ENCODE results near the gene FGGY. TPM values are rescaled to one million over a fixed set of nuclear protein-coding genes. Genes with fewer than 3 reads are reported as not detected.

Gene FGGY
- total RNA-seq, 1 donor from 2014 or later, result 32.5 TPM

DNA sequence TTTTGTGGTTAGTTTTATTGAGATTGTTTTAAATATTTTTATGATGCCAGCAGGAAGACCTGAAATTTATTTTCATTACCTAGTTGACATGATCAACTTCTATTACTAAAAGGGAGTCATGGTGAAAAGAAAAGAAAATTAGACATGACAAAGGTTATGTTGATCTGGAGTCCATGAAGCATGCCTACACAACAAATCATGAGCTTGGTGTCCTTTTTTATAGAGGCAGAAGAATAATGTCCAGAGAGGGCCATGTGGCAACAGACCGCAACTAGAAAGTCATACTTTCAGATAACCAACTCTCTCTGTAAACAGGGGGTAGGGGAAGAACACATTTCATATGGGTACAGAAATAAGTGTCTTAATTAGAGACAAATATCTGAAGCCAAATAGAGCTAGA is 342.4 kb downstream of the FGGY start:
- no peaks in the 10 kb centered on the region for H3K79me2 ChIP-seq (ENCODE audit: low read depth)
- no peaks in the 10 kb centered on the region for H3F3A ChIP-seq (ENCODE audit: low read depth)
- H3K4me1 Mint-ChIP-seq, result peaks cover 21% of the 10 kb centered on the region
- H2AFZ ChIP-seq (replicated peaks), result no peak overlapping the region
- H3K9me3 Mint-ChIP-seq, result no peaks in the 10 kb centered on the region
- no peaks in the 10 kb centered on the region for H3K27me3 ChIP-seq
- H3K4me2 ChIP-seq, result no peak overlapping the region
- no peak overlapping the region for H3K27ac ChIP-seq
- peaks cover 2% of the 10 kb centered on the region for H3K27me3 Mint-ChIP-seq (ENCODE audit: insufficient read depth, low read depth)
- no peak overlapping the region for H3K27ac Mint-ChIP-seq
- H4K20me1 ChIP-seq (ENCODE audit: low read depth), result no peaks in the 10 kb centered on the region
- no peaks in the 10 kb centered on the region for H3K9me3 ChIP-seq (ENCODE audit: low read depth)
- TF ChIP-seq EZH2 (IDR thresholded peaks at IDR 0.05), result no peak
- TF ChIP-seq CTCF (IDR thresholded peaks at IDR 0.05), result no peak
- TF ChIP-seq EZH2phosphoT487 (IDR thresholded peaks at IDR 0.05), result no peak
- no peaks in the 10 kb centered on the region for H3K4me1 ChIP-seq
- H3K4me3 Mint-ChIP-seq, result no peak overlapping the region
- no peak overlapping the region for H3K4me3 ChIP-seq
- H3K9ac ChIP-seq, result no peak overlapping the region
- H3K36me3 ChIP-seq, result no peaks in the 10 kb centered on the region
- H3K36me3 Mint-ChIP-seq, result no peaks in the 10 kb centered on the region
- DNase-seq (ENCODE audit: low spot score), result no peak

DNA sequence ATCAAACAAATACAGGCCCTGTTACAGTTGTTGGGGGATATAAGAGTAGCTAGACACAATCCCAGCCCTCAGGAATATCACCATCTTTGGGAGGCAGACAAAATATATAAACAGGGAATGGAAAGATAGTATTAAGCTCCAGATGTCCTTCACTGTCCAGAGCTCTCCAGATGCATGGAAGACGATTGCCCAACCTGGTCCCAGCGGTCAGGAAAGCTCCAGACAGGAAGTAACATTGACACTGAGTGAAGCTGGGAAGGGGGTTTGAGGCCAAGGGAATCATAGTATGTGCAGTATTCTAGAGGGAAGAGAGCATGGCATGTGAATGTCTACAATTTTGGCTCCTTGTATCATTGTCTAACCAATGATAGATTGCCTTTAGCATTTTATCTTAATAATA is 344.0 kb downstream of the FGGY start:
- Histone ChIP-seq H3K4me1 (no peaks in the 10 kb centered on the region), H3K79me2 (ENCODE audit: low read depth) (no peaks in the 10 kb centered on the region), H3K9me3 (ENCODE audit: low read depth) (no peaks in the 10 kb centered on the region), H3K4me3 (no peak overlapping the region), H3K27ac (no peak overlapping the region), H3K36me3 (no peaks in the 10 kb centered on the region), H3F3A (ENCODE audit: low read depth) (no peaks in the 10 kb centered on the region), H3K4me2 (no peak overlapping the region), H3K27me3 (no peaks in the 10 kb centered on the region), H2AFZ (replicated peaks) (no peak overlapping the region), H4K20me1 (ENCODE audit: low read depth) (no peaks in the 10 kb centered on the region), H3K9ac (no peak overlapping the region)
- TF ChIP-seq EZH2phosphoT487 (IDR thresholded peaks at IDR 0.05), result no peak
- TF ChIP-seq EZH2 (IDR thresholded peaks at IDR 0.05), result no peak
- no peak for TF ChIP-seq CTCF (IDR thresholded peaks at IDR 0.05)
- Mint-ChIP-seq H3K27me3 (ENCODE audit: insufficient read depth, low read depth) (peaks cover 2% of the 10 kb centered on the region), H3K27ac (no peak overlapping the region), H3K4me3 (no peak overlapping the region), H3K36me3 (no peaks in the 10 kb centered on the region), H3K4me1 (peaks cover 21% of the 10 kb centered on the region), H3K9me3 (no peaks in the 10 kb centered on the region)
- no peak for DNase-seq (ENCODE audit: low spot score)

GRCh38 chr1:59641836-59642235 is 344.9 kb downstream of the FGGY start:
- Mint-ChIP-seq H3K4me1 (peaks cover 19% of the 10 kb centered on the region), H3K27ac (peak overlapping the region; percentile 60), H3K4me3 (no peak overlapping the region), H3K27me3 (ENCODE audit: insufficient read depth, low read depth) (peaks cover 2% of the 10 kb centered on the region), H3K9me3 (no peaks in the 10 kb centered on the region), H3K36me3 (no peaks in the 10 kb centered on the region)
- Histone ChIP-seq H3K4me2 (no peak overlapping the region), H3K27ac (no peak overlapping the region), H3K9ac (no peak overlapping the region), H3K79me2 (ENCODE audit: low read depth) (no peaks in the 10 kb centered on the region), H3K36me3 (no peaks in the 10 kb centered on the region), H4K20me1 (ENCODE audit: low read depth) (no peaks in the 10 kb centered on the region), H3K9me3 (ENCODE audit: low read depth) (no peaks in the 10 kb centered on the region), H3K4me1 (no peaks in the 10 kb centered on the region), H2AFZ (replicated peaks) (no peak overlapping the region), H3K4me3 (no peak overlapping the region), H3F3A (ENCODE audit: low read depth) (no peaks in the 10 kb centered on the region), H3K27me3 (no peaks in the 10 kb centered on the region)
- DNase-seq (ENCODE audit: low spot score), result no peak
- TF ChIP-seq EZH2phosphoT487 (IDR thresholded peaks at IDR 0.05), result no peak
- no peak for TF ChIP-seq EZH2 (IDR thresholded peaks at IDR 0.05)
- TF ChIP-seq CTCF (IDR thresholded peaks at IDR 0.05), result no peak

Data from neural progenitor cell (in vitro differentiated cells).